Measurements from ENCODE around the gene OR51B2. TPM values are rescaled to one million over a fixed set of nuclear protein-coding genes. Genes with fewer than 3 reads are reported as not detected.

Gene OR51B2
- total and polyA plus RNA-seq, 3 experiments from 2014 or later, result not detected

DNA sequence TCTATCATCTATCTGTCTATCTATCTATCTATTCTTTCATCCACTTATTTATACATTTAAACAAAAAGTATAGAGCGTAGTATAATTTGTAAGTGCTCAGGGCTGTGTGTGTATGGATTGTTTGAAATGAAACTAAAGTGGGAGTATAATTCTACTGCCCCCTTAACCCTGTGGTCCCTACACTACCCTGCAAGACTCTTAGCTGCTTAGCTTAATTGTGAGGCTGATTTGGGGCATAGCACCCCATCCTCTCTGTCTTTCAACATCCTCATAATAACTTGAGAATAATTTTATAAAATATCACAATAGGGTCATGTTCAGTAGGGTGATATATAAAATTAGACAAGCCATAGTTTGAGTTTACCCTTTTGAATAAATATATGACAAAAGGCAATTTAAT lies 34.0 kb downstream of the OR51B2 start:
- no peaks in the 10 kb centered on the region for H3K36me3 ChIP-seq (ENCODE audit: insufficient read depth, low read length)
- no peaks in the 10 kb centered on the region for H3K36me3 Mint-ChIP-seq
- H3K27ac Mint-ChIP-seq, result no peak overlapping the region
- no peak overlapping the region for H3K4me3 Mint-ChIP-seq
- H3K9me3 ChIP-seq (ENCODE audit: low read length), result no peaks in the 10 kb centered on the region
- DNase-seq, result no peak
- no peaks in the 10 kb centered on the region for H3K4me1 ChIP-seq (ENCODE audit: insufficient read depth, low read length)
- peaks cover 0 to 2% (median 0%) of the 10 kb centered on the region in 5 donors for H3K9me3 Mint-ChIP-seq
- H3K27me3 ChIP-seq (ENCODE audit: insufficient read depth, low read length, poor library complexity, severe bottlenecking), result no peaks in the 10 kb centered on the region
- CTCF ChIA-PET, result no interaction called here
- no peak overlapping the region for H3K4me3 ChIP-seq (ENCODE audit: low read length)
- no peak overlapping the region for H3K27ac ChIP-seq (ENCODE audit: low read depth, low read length)
- peaks cover 0 to 2% of the 10 kb centered on the region in 2 donors for H3K27me3 Mint-ChIP-seq
- no peaks in the 10 kb centered on the region for H3K4me1 Mint-ChIP-seq
- POLR2A ChIA-PET, result no interaction called here

- CTCF ChIA-PET, result no interaction called here
- no peak overlapping the region for H3K4me3 Mint-ChIP-seq
- H3K27me3 ChIP-seq (ENCODE audit: insufficient read depth, low read length, poor library complexity, severe bottlenecking), result no peaks in the 10 kb centered on the region
- no peaks in the 10 kb centered on the region for H3K4me1 ChIP-seq (ENCODE audit: insufficient read depth, low read length)
- H3K27ac ChIP-seq (ENCODE audit: low read depth, low read length), result peak overlapping the region; percentile 38
- no peaks in the 10 kb centered on the region for H3K36me3 ChIP-seq (ENCODE audit: insufficient read depth, low read length)
- POLR2A ChIA-PET, result no interaction called here
- no peaks in the 10 kb centered on the region for H3K4me1 Mint-ChIP-seq
- no peak overlapping the region for H3K4me3 ChIP-seq (ENCODE audit: low read length)
- no peak for DNase-seq
- no peaks in the 10 kb centered on the region for H3K36me3 Mint-ChIP-seq
- no peaks in the 10 kb centered on the region for H3K9me3 ChIP-seq (ENCODE audit: low read length)
- H3K27ac Mint-ChIP-seq, result no peak overlapping the region
- peaks cover 0 to 3% (median 0%) of the 10 kb centered on the region in 5 donors for H3K9me3 Mint-ChIP-seq
- H3K27me3 Mint-ChIP-seq, result peaks cover 0 to 3% of the 10 kb centered on the region in 2 donors
Observed at GRCh38 chr11:5289696-5290095, 34.4 kb downstream of the OR51B2 start.

DNA sequence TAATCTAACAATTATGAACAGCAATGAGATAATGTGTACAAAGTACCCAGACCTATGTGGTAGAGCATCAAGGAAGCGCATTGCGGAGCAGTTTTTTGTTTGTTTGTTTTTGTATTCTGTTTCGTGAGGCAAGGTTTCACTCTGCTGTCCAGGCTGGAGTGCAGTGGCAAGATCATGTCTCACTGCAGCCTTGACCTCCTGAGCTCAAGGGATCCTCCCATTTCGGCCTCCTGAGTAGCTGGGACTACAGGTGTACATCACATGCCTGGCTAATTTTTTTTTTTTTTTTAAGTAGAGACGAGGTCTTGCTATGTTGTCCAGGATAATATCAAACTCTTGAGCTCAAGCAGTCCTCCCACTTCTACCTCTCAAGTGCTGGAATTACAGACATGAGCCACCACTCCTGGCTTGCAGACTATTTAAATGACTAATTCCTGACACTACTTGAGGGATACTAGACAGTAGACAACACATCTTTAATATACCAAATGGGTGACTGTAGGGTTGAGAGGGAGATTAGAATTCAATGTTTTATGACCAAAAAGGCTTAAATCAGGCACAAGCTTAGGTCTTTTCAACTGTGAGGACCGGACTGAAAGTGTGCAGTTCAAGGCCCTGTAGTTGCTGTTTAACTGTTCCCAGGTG lies 35.1 kb downstream of the OR51B2 start:
- POLR2A ChIA-PET, result no interaction called here
- Histone ChIP-seq H3K4me3 (ENCODE audit: low read length) (no peak overlapping the region), H3K36me3 (ENCODE audit: insufficient read depth, low read length) (no peaks in the 10 kb centered on the region), H3K4me1 (ENCODE audit: insufficient read depth, low read length) (no peaks in the 10 kb centered on the region), H3K27ac (ENCODE audit: low read depth, low read length) (peak overlapping the region; percentile 38), H3K9me3 (ENCODE audit: low read length) (no peaks in the 10 kb centered on the region), H3K27me3 (ENCODE audit: insufficient read depth, low read length, poor library complexity, severe bottlenecking) (no peaks in the 10 kb centered on the region)
- Mint-ChIP-seq H3K4me1 (no peaks in the 10 kb centered on the region), H3K4me3 (no peak overlapping the region), H3K9me3 (peaks cover 0 to 3% (median 0%) of the 10 kb centered on the region in 5 donors), H3K36me3 (no peaks in the 10 kb centered on the region), H3K27ac (no peak overlapping the region), H3K27me3 (peaks cover under 1 to 5% of the 10 kb centered on the region in 2 donors)
- no peak for DNase-seq
- CTCF ChIA-PET, result no interaction called here

GRCh38 chr11:5288108-5288905 lies 35.8 kb downstream of the OR51B2 start:
- H3K4me3 Mint-ChIP-seq, result no peak overlapping the region
- Histone ChIP-seq H3K9me3 (ENCODE audit: low read length) (no peaks in the 10 kb centered on the region), H3K27ac (ENCODE audit: low read depth, low read length) (peak overlapping the region; percentile 60), H3K36me3 (ENCODE audit: insufficient read depth, low read length) (no peaks in the 10 kb centered on the region), H3K4me3 (ENCODE audit: low read length) (no peak overlapping the region), H3K27me3 (ENCODE audit: insufficient read depth, low read length, poor library complexity, severe bottlenecking) (no peaks in the 10 kb centered on the region), H3K4me1 (ENCODE audit: insufficient read depth, low read length) (no peaks in the 10 kb centered on the region)
- no peak for DNase-seq
- ChIA-PET POLR2A (no interaction called here), CTCF (no interaction called here)
- no peaks in the 10 kb centered on the region for H3K36me3 Mint-ChIP-seq
- no peaks in the 10 kb centered on the region for H3K4me1 Mint-ChIP-seq
- peaks cover 3 to 5% of the 10 kb centered on the region in 2 donors for H3K27me3 Mint-ChIP-seq
- peaks cover 0 to 3% (median 0%) of the 10 kb centered on the region in 5 donors for H3K9me3 Mint-ChIP-seq
- H3K27ac Mint-ChIP-seq, result no peak overlapping the region

DNA sequence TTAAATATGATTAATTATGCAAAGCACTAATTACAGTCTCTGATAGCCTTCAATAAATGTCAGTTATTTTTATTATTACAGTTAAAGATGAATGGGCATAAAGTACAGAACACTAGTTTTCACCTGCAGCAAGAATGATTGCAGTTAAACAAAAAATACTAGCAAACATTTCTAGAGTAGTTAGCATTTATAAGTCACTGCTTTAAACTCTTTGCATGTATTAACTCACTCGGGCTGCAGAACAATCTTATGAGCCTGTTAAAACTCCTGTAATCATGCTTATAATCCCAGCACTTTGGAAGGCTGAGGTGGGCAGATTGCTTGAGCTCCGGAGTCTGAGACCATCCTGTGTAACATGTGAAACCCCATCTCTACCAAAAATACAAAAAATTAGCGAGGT lies 37.2 kb downstream of the OR51B2 start:
- H3K9me3 Mint-ChIP-seq, result peaks cover 0 to 3% (median 0%) of the 10 kb centered on the region in 5 donors
- no peak overlapping the region for H3K4me3 Mint-ChIP-seq
- Histone ChIP-seq H3K4me1 (ENCODE audit: insufficient read depth, low read length) (no peaks in the 10 kb centered on the region), H3K36me3 (ENCODE audit: insufficient read depth, low read length) (no peaks in the 10 kb centered on the region), H3K9me3 (ENCODE audit: low read length) (no peaks in the 10 kb centered on the region), H3K27me3 (ENCODE audit: insufficient read depth, low read length, poor library complexity, severe bottlenecking) (no peaks in the 10 kb centered on the region), H3K27ac (ENCODE audit: low read depth, low read length) (no peak overlapping the region), H3K4me3 (ENCODE audit: low read length) (no peak overlapping the region)
- H3K36me3 Mint-ChIP-seq, result no peaks in the 10 kb centered on the region
- no peak overlapping the region for H3K27ac Mint-ChIP-seq
- no peak for DNase-seq
- H3K4me1 Mint-ChIP-seq, result no peaks in the 10 kb centered on the region
- H3K27me3 Mint-ChIP-seq, result peaks cover 3 to 5% of the 10 kb centered on the region in 2 donors
- ChIA-PET CTCF (no interaction called here), POLR2A (no interaction called here)

GRCh38 chr11:5286351-5286750 lies 37.7 kb downstream of the OR51B2 start:
- H3K4me1 Mint-ChIP-seq, result no peaks in the 10 kb centered on the region
- H3K9me3 Mint-ChIP-seq, result peaks cover 0 to 3% (median 0%) of the 10 kb centered on the region in 5 donors
- H3K4me3 Mint-ChIP-seq, result no peak overlapping the region
- Histone ChIP-seq H3K4me1 (ENCODE audit: insufficient read depth, low read length) (no peaks in the 10 kb centered on the region), H3K27ac (ENCODE audit: low read depth, low read length) (no peak overlapping the region), H3K36me3 (ENCODE audit: insufficient read depth, low read length) (no peaks in the 10 kb centered on the region), H3K4me3 (ENCODE audit: low read length) (no peak overlapping the region), H3K27me3 (ENCODE audit: insufficient read depth, low read length, poor library complexity, severe bottlenecking) (no peaks in the 10 kb centered on the region), H3K9me3 (ENCODE audit: low read length) (no peaks in the 10 kb centered on the region)
- POLR2A ChIA-PET, result no interaction called here
- DNase-seq, result no peak
- peaks cover 3 to 5% of the 10 kb centered on the region in 2 donors for H3K27me3 Mint-ChIP-seq
- no peak overlapping the region for H3K27ac Mint-ChIP-seq
- H3K36me3 Mint-ChIP-seq, result no peaks in the 10 kb centered on the region
- CTCF ChIA-PET, result no interaction called here

- no peak overlapping the region for H3K27ac Mint-ChIP-seq
Observed at GRCh38 chr11:5285703-5286340, 38.3 kb downstream of the OR51B2 start.

GRCh38 chr11:5284637-5285036 lies 39.5 kb downstream of the OR51B2 start:
- no peaks in the 10 kb centered on the region for H3K36me3 Mint-ChIP-seq
- ChIA-PET CTCF (no interaction called here), POLR2A (no interaction called here)
- Histone ChIP-seq H3K36me3 (ENCODE audit: insufficient read depth, low read length) (no peaks in the 10 kb centered on the region), H3K4me3 (ENCODE audit: low read length) (no peak overlapping the region), H3K27ac (ENCODE audit: low read depth, low read length) (peak overlapping the region; percentile 45), H3K4me1 (ENCODE audit: insufficient read depth, low read length) (no peaks in the 10 kb centered on the region), H3K9me3 (ENCODE audit: low read length) (no peaks in the 10 kb centered on the region), H3K27me3 (ENCODE audit: insufficient read depth, low read length, poor library complexity, severe bottlenecking) (no peaks in the 10 kb centered on the region)
- no peaks in the 10 kb centered on the region for H3K4me1 Mint-ChIP-seq
- H3K4me3 Mint-ChIP-seq, result no peak overlapping the region
- no peak for DNase-seq
- H3K27ac Mint-ChIP-seq, result no peak overlapping the region
- peaks cover 0 to 3% (median 0%) of the 10 kb centered on the region in 5 donors for H3K9me3 Mint-ChIP-seq
- H3K27me3 Mint-ChIP-seq, result peaks cover 3 to 5% of the 10 kb centered on the region in 2 donors

More at GRCh38 chr11:5285703-5286340, 38.3 kb downstream of the OR51B2 start:
- no peaks in the 10 kb centered on the region for H3K36me3 Mint-ChIP-seq
- CTCF ChIA-PET, result no interaction called here
- no peaks in the 10 kb centered on the region for H3K4me1 Mint-ChIP-seq
- peaks cover 0 to 3% (median 0%) of the 10 kb centered on the region in 5 donors for H3K9me3 Mint-ChIP-seq
- Histone ChIP-seq H3K4me3 (ENCODE audit: low read length) (no peak overlapping the region), H3K9me3 (ENCODE audit: low read length) (no peaks in the 10 kb centered on the region), H3K4me1 (ENCODE audit: insufficient read depth, low read length) (no peaks in the 10 kb centered on the region), H3K36me3 (ENCODE audit: insufficient read depth, low read length) (no peaks in the 10 kb centered on the region), H3K27me3 (ENCODE audit: insufficient read depth, low read length, poor library complexity, severe bottlenecking) (no peaks in the 10 kb centered on the region), H3K27ac (ENCODE audit: low read depth, low read length) (peak overlapping the region; percentile 7)
- no peak overlapping the region for H3K4me3 Mint-ChIP-seq
- no peak for DNase-seq
- POLR2A ChIA-PET, result no interaction called here
- peaks cover 3 to 5% of the 10 kb centered on the region in 2 donors for H3K27me3 Mint-ChIP-seq
